SU-DHL-6 (cell line): Measurements from ENCODE around the gene RIPPLY2.

Experiments
- CTCF ChIP-seq: fragments of 200-600 bp; sonication (generic); IDR thresholded peaks from one replicate; pipeline ENCODE4 v1.5.1; 2017; ENCODE audit warnings: antibody characterized with exemption, mild to moderate bottlenecking, low read length, moderate library complexity; ENCODE audit not compliant: insufficient read depth, poor library complexity, severe bottlenecking
- EZH2phosphoT487 ChIP-seq: fragments of 200-600 bp; sonication (generic), shearing (Covaris generic); conservative IDR thresholded peaks from 2 replicates; pipeline ENCODE4 v1.6.1; 2018; ENCODE audit warnings: mild to moderate bottlenecking, antibody characterized with exemption, low read length, moderate library complexity, mixed read lengths

GRCh38 chr6:83808926-83809325 lies 44.2 kb upstream of the RIPPLY2 start:
- no peak for TF ChIP-seq EZH2phosphoT487
- no peak for TF ChIP-seq CTCF
